ENCODE results near the gene NPFF.
"Not testable (repeated sequence)": the region's sequence is repeated elsewhere in the genome, so short reads cannot be mapped to it uniquely, and the experiment has no call there.

NPFF gene, protein sequence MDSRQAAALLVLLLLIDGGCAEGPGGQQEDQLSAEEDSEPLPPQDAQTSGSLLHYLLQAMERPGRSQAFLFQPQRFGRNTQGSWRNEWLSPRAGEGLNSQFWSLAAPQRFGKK

DNA sequence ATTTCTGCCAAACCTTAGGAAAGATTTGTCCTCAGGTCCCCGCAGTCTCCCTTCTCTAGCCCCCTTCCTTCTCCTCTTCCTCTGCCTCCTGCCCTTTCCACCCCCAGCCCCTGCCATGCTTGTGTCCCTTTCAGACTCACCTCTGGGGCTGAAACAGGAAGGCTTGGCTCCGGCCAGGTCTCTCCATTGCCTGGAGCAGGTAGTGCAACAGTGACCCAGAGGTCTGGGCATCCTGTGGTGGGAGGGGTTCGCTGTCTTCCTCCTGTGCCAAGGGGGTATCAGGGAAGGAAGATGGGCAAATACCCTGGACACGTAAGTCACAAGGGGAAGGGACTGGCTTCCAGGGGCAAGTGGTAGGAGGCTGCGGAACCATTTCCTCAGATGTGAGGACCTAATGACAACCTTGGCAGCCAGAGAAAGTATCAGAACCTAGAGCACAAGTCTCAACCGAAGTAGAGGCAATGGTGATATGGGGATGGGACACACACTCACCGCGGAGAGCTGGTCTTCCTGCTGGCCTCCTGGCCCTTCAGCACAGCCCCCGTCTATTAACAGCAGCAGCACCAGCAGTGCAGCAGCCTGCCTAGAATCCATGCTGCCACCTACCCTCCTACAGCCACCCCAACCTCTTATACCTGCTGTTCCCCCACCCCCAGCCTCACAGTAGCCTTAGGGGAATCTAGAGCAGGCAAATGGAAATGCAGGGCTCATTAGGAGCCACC, at the start of gene NPFF:
NPFF (minus strand) TSS at position 604 of the 722 bp plus-strand sequence; CDS start at position 594, 10 bp downstream.
- DNase-seq (ENCODE audit: low spot score) = no peak

DNA sequence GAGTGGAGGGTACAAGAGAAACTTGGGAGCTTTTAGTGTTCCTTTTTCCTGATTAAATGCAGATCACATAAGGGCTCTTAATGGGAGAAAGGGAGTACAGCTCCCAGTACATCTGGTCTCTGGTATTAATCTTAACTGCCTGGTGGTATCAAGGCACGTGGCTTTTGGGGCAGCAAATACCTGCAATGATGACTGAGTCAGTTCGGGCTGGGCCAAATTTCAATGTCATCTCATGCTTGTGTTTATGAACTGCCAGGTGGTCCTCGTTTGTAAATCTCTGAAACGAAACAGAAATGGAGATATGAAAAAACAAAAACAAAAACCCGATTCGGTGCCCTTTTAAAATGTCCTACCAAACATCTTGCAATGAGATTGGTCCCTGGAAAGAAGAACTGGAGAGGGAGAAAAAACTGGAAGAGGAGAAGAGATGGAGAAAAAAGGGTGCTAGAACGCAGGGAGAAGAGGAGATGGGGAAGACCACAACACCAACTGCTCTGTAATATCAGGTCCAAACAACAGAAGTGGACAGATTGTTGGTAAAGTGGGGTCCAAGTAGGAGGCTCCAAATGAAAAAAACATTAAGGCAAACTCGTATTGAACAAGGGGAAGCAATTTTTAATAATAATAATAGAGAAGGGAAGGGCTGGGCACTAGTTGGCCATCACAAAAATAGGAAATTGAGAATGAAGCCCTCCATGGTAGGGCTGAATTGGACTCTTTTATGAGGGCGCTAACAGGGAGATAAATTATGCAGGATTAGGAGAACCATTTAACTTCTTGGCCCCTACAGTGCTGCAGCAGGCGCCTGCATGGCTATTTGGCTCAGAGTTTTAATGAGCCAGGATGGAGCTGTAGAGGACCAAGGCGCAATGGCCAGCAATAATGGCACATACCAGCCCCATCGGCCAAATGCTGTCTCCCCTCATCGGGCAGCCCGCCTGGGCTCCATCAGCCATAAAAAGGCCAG, 45.4 kb upstream of the NPFF start:
- DNase-seq (ENCODE audit: low spot score) = no peak

DNA sequence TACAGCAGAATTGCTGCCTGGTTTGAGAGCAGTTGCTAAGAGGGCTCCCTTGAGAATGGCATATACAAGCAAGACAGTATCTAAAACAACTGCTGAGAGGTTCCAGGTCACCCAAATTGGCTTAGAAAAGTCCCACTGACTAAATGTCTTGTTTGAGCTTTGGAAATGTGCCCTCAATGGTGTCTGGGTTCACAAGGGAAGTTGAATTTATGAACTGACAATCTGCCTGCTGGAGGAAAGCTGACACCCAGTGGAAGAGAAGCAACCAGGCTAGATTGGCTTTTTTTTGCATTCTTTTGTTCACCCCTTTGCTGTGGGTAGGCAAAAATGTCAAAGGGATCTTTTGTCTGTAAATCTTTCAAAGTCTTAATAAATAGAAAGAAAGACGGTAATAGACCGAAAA, 44.6 kb upstream of the NPFF start:
- DNase-seq (ENCODE audit: low spot score) = no peak

DNA sequence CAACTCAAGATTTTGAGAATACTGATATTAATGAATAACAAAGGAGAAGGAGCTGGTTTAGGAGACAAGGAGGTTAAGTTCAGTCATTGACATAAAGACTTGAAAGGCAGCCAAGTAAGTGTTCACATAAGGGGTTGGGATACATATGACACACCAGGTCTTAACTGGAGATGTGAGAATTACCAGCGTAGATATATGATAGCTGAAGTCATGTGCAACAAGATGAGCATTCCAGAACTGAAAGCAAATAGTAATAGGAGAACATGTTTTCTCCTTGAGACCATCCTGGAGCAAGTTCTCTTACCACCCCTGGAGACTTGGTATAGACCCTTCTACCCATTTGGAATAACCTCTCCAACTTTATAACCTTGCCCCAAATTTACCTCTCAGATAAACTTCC, 43.3 kb upstream of the NPFF start:
- DNase-seq (ENCODE audit: low spot score) = no peak

DNA sequence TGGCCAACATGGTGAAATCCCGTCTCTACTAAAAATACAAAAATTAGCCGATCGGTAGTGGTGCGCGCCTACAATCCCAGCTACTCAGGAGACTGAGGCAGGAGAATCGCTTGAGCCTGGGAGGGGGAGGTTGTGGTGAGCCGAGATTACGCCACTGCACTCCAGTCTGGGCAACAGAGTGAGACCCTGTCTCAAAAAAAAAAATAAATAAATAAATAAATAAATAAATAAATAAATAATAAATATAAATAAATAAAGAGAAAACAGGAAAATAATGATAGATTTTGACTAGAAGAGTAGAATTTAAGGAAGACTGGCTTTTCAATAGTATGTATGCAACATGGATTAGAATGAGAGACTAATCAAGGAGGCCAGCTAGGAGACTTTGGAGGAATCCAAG, 42.8 kb upstream of the NPFF start:
- not testable (repeated sequence) for DNase-seq (ENCODE audit: low spot score)

DNA sequence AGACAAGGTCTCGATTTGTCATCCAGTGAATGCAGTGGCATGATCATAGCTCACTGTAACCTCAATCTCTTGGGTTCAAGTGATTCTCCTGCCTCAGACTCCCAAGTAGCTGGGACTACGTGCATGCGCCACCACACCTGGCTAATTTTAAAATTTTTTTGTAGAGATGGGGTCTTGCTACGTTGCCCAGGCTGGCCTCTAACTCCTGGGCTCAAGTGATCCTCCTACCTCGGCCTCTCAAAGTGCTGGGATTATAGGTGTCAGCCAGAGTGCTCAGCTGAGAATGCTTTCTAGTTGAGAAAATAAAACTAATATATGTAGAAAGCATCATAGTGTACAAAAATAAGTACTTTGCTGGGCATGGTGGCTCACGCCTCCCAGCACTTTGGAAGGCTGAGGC, 41.1 kb upstream of the NPFF start:
- not testable (repeated sequence) for DNase-seq (ENCODE audit: low spot score)

DNA sequence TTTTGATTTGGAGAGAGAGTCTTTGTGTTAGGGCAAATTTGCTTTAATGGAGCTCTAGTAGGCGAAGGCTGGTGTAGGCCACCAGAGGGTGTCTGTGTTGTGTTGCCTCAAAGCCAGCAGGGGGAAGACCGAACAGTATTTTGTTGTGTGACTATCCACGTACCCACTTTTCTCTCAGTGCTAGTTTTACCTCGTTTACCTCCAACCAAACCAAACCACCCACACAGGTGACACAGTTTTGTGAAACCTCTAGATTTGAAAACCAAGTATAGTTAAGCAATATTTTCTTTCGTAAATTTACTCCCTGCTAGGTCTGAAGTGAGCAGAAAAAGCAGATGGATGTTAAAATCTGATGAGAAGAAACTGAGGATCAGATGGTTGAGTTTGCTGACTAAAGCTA, 36.3 kb upstream of the NPFF start:
- DNase-seq (ENCODE audit: low spot score) = peak; percentile 56

DNA sequence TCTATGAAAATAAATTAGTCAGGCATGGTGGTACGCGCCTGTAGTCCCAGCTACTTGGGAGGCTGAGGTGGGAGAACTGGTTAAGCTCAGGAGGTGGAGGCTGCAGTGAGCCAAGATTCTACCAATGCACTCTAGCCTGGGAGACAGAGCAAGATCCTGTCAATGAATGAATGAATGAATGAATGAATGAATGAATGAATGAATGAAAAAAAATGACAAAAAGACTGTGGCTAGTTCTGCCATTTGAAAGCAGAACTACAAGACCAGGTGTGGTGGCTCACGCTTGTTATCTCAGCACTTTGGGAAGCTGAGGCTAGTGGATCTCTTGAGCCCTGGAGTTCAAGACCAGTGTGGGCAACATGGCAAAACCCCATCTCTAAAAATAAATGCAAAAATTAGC, 32.2 kb upstream of the NPFF start:
- DNase-seq (ENCODE audit: low spot score) = no peak

DNA sequence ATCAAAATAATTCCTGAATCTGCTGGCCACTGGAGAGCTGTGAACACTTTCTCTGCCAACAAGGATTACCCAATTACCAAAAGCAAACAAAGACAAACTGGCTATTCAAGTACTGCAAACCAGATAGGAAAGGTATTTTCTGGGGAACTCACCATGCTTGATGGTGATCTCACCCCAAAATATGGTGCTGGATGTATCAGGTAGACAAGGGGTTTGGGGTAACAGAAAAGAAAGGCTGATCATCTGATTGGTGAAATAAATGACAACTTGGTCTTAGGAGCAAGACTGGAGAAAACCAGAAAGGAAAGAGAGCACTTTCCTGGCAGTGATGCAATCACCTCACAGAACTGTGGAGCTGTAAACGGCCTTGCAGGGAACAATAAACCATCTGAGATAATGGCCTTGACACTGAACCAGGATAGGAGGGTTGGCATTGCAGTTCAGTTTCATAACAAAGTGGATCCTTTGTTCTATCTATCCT, 31.0 kb upstream of the NPFF start:
- no peak for DNase-seq (ENCODE audit: low spot score)

DNA sequence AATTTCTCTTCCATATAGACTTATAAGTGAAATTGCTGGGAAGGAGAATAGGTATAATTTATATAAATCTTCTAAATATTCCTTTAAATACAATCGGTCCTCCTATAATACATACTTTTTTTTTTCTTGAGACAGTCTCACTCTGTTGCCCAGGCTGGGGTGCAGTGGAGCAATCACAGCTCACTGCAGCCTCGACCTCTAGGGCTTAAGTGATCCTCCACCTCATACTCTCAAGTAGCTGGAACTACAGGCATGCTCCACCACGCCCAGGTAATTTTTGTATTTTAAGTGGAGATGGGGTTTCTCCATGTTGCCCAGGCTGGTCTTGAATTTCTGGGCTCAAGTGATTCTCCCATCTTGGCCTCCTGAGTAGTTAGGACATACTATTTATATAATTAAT, 29.7 kb upstream of the NPFF start:
- no peak for DNase-seq (ENCODE audit: low spot score)

DNA sequence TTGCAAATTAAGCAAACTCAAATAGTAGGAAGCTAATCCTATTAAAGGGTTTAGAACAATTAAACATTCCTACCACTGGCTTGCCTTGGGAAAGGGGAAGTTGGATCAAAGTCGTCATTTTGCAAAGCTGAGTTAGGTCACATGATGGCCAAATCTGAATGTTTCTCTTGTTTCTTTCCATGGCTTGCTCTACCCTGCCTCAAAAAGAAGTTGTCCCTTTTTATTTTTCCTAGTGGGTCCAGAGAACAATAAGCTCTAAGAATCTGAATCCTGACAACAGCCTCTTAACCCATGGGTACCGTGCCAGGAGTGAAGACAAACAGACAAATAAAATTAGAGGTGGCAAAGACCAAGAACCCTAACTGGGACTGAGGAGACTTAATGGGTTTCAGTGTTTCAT, 26.2 kb upstream of the NPFF start:
- DNase-seq (ENCODE audit: low spot score) = no peak

DNA sequence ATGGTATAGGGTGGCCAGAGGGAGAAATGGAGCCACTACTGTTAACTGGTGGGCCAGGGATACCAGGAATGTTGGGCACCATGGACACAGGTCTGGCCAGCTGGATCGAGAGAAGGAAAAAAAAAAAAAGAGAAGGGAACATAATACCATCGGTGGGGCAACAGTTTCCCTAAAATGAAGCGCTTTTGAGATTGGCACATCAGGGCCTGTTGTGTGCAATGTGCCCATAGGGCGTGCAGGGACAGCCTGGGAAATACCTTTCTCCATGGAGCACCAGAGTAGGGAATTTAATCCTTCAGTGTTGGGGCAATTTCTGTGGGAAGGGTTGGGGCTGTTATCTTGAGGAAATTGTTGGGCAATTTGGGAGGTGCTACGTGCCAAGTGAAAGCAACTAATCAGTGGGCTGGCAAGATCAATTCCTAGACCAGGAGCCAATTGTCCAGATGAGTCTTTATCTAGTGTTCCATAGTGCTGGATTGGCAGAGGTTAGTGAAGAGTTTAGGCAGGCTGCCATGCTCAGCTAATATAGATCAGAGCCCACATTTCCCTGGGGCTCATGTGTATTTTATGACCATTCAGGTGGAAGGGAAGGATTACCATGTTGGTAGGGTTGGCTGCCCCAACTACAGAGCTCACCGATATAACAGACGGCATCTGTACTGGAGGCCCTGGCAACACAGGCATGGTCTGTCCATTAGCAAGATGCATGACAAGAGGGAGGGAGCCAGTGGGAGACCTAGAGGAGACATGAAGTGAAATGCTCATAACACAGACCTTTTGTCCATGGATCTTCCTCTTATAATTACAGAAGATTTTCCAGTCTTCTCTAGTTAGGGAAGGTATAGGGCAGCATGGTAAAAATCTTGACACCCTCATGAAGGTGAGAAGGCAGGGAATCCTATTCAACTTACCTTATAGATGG, 25.5 kb upstream of the NPFF start:
- no peak for DNase-seq (ENCODE audit: low spot score)

DNA sequence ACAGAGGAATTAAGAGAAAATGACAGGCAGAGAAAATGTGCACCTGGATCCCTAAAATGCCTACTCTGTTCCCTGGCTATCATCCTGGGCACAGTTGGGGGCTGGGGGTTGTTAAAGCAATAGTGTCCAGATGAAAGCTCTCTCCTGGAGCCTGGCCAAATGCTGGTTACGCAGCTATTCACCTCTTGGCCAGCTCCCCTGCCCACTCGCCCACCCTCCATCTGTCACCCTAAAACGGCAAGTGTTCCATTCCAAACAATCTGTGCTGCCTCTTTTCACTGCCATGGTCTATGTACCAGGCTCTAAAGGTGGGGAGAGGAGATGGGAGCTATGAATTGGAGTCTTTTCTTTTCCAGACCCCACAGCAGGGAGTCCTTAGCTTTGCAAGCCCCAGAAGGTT, 24.7 kb upstream of the NPFF start:
- DNase-seq (ENCODE audit: low spot score) = no peak

DNA sequence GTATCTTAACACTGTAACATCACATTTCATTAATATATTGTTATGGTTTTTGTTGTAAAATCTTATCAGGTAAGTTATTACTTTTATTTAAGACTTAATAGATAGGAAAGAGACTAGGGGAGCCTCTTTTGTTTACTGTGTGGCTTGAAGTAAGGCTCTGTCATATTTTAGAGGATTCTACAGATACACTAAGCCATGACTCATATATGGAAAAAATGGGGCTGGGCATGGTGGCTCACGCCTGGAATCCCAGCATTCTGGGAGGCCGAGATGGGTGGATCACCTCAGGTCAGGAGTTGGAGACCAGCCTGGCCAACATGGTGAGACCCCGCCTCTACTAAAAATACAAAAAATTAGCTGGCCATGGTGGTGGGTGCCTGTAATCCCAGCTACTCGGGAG, 23.6 kb upstream of the NPFF start:
- DNase-seq (ENCODE audit: low spot score) = no peak

DNA sequence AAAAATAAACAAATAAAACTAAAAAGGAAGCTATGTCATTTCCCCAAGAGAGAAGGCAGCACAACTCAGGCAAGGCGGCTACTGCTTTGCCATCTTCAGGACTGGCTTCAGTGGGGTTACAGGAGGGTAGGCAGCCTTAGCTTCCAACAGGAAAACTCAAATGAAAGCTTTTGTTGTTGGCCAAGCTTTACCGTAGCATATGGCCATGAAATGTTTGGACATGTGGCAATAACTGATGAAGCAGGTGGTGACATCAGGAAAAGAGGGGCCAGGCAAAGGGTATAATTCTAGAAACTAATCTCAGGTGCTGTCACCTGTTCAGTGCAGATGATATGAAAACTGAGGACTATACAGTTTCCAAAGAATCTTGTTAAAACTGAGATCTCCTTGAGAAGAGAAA, 22.8 kb upstream of the NPFF start:
- no peak for DNase-seq (ENCODE audit: low spot score)

DNA sequence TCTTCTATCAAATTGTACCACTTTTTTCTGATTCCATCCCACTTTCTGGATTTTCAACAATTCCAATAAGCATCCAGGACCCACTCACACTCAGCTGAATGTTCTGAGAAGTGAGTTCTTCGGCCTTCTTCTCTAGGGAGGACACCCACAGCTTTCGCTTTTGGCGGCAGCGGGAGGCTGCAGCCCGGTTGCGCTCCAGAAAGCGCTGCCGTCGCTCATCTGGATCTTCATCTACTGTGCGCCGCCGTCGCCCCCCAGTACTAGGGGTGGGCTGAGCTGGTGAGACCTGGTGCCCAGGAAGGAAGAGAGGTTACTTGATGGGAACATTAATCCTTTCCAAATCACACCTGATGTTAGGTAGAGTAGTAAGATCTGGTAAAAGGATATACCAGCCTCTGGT, 17.2 kb upstream of the NPFF start:
- no peak for DNase-seq (ENCODE audit: low spot score)

DNA sequence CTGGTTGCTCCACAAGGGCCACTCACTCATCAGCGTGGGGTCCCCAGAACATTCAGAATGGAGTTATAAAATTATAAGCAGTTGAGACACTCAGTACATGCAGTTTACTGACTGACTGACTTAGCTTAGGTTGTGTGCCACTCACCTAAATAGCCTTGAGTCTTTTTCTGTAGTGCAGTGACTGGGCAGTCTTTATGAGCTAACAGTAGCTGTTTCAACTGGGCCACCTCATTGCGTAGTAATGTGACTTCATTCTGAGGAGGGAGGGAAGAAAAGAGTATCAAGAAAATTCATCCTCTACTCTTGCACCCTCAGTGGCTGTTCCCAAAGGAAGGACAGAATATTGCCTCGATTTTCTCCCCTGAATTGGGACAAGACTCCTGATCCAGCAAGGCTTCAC, 15.8 kb upstream of the NPFF start:
- no peak for DNase-seq (ENCODE audit: low spot score)

DNA sequence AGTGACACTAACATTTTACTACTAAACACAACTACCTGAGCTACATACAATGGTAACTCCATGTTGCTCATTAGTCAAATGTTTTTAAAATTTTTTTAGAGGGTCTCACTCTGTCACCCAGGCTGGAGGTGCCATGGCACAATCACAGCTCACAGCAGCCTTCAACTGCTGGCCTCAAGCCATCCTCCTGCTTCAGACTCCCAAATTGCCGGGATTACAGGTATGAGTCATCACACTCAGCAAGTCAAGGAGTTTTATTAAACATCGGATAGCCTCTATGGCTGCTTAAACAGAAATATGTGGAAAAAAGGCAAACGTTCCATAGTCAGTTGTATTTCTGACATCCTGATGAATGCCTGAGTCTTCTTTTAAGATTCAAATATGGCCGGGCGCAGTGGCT, 11.1 kb upstream of the NPFF start:
- no peak for DNase-seq (ENCODE audit: low spot score)

DNA sequence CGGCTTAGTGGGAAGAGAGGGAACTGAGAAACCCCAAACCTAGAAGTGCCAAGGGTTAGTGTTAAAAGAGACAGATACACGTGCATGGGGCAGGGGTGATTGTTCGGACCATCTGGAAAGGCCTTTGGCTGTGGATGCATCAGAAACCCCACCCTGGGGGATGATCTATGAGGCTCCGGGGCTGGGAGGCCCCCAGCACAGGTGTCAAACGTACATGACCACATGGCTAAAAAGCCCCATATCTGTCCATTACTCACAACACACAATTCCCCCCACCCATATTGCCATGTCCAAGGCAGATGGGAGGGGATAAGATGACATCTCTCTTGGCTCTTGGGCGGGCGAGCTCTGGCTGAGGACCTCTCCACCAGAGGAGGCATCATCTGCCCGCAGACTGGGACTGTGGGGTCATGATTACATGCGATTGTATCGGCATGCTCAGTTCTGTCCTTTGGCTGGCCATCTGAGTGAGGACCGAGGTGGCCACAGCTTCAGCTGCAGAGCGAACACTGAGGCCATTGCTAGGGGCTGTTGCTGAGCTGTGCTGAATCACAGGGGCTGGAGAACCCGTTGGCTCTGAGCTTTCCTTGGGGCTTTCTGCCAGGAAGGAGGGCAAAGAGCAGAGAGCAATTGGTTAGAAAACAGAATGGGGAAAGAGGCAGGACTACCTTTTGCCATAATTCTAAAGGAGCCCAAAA, 9.6 kb upstream of the NPFF start:
- DNase-seq (ENCODE audit: low spot score) = no peak

DNA sequence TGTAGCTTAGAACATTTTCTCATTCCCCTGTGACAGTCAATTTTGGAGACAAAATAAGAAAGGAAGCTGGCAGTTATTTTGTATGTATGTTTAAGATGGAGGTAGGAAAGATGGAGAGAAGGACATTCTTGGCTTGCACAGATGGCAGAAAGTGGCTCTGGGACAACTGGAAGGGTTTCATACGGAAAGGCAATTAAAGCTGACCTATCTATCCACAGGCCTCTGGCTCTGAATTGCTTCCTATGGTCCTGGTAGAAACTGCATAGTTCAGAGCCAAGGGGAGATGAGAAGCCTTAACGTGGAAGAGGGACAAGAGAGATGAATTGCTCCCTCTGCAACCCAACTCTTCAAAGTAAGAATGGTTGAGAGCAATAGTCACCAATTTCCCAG, 8.0 kb upstream of the NPFF start:
- no peak for DNase-seq (ENCODE audit: low spot score)

DNA sequence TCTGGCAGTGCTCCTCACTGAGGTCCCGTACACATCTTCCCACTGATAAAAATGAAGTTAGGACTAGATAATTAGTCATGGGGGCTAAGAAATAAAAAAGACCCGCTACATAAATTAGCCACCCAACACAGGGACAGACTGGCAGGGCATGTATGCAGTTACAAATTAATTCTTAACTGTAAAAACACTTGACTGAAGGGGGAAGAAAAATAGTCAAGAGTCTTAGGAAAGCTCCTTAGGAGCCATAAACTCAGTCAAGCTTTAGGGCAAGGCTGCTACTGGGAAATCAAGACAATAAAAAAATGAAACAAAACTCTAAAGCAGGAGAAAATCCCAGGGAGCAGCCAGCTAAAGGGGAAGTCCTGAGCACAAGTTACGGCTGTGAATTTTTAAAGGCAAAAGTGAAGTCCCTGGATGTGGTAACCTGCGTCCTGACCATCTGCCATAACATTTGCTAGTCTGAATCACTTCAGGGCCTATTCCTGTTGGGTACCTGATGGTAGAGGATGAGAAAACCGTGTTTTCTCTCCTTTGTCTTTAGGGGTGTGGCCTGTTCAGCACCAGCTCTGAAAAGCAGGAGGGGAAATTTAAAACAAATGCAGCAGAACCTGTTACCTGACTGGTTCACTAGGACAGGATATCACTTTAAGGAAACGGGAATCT, 7.5 kb upstream of the NPFF start:
- no peak for DNase-seq (ENCODE audit: low spot score)
